SHP77 (cell line): ENCODE measurements around the gene RGN.
A peak's percentile ranks its signal among the peaks of the same experiment; 100 is the strongest.
"Not testable (repeated sequence)": the region's sequence is repeated elsewhere in the genome, so short reads cannot be mapped to it uniquely, and the experiment has no call there.

Experiments
- DNase-seq, 2 experiments: peaks; one replicate each; lab custom pipeline; 2025; lab: John Stamatoyannopoulos, UW

RGN gene

GRCh38 chrX:47116551-47117110 is 38.4 kb downstream of the RGN start:
- DNase-seq = not testable (repeated sequence)

- not testable (repeated sequence) for DNase-seq
These were observed 46.2 kb downstream of the RGN start for GRCh38 chrX:47124466-47124865.

DNA sequence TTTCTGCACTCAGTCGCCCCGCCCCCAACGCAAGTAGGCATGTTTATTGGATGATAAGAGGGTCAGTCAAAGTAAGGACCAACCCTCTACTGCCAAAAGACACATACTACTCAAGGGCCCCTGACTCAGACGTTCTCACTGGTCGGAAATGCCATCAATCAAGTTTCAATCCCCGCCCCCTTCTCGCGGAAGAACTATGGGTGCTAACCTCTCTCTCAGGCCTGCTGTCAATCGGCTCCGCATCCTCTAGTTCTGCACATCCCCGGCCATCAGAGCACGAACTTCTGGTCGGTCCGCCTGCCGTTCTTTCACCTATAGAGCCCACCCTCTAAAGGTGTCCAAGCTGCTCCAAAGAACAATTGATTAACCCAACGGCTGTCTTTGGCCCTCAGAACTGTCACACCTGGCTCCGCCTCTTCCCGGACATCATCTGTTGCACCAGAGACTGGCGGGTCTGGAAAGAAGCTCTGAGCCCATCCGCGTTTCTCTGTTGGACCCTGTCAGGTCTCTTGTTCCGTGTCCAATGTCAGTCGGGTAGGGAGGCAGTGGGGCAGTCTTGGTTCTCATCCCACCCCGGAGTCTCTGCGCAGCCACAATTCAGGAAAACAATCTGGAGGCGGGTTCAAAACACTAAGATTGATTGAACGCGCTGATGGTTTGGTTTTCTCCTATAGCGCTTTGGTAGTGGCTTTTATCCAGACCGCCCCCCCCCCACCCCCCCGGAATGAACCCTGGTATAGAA is 51.1 kb downstream of the RGN start:
- DNase-seq = peak; percentile 73 to 90

- DNase-seq = no peak
These were observed 51.7 kb downstream of the RGN start for GRCh38 chrX:47129899-47130358.

DNA sequence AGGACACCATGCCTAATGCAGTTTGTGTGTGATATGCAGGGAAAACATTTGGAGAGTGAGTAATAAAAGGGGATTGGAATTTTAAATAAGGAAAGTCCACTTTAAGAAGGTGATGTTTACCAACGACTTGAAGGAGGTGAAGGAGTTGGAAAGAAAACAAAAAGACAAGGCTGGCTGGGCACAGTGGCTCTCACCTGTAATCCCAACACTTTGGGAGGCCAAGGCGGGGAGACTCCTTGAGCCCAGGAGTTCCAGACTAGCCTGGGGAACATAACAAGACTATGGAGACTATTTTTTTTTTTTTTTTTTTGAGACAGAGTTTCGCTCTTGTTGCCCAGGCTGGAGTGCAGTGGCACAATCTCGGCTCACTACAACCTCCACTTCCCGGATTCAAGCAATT is 55.2 kb downstream of the RGN start:
- no peak for DNase-seq

DNA sequence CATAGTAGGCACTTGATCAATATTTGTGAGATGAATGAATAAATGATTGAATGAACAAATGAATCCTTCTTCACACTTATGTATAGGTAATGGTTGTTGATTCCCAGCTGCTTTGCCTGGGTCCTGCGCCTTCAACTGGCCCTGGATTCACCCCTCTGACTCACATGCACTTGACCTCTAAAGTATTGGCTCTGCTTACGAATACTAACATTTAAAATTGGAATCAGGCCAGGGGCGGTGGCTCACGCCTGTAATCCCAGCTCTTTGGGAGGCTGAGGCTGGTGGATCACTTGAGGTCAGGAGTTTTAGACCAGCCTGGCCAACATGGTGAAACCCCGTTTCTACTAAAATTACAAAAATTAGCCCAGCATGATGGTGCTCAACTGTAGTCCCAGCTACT is 57.4 kb downstream of the RGN start:
- DNase-seq = not testable (repeated sequence)

DNA sequence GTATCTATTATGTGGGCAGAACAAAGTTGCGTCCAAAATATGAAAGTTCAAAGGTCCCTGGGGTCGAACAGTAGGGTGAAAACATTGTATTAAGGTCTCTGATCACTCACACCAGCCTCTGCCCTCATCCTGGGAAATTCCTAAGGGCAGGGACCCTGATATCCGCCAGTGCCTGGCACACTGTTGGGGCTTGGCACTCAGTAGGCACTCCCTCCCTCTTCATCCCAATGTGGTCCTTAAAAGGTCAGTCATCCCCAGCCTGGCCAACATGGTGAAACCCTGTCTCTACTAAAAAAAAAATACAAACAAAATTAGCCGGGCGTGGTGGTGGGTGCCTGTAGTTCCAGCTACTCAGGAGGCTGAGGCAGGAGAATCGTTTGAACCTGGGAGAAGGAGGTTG is 59.9 kb downstream of the RGN start:
- no peak for DNase-seq
